Activated CD4-positive, alpha-beta memory T cell treated with anti-CD3 and anti-CD28 coated beads for 36 hours (primary cell): ENCODE results near the gene DAPK1. TPM values are rescaled to one million over a fixed set of nuclear protein-coding genes. Genes with fewer than 3 reads are reported as not detected.

ENCODE experiments used
- CTCF ChIA-PET: fragments of 350-600 bp; sonication (Branson Sonifier 250); formaldehyde crosslinking; loops from one replicate; lab custom pipeline; 2021; ENCODE audit warnings: antibody characterized with exemption, inconsistent platforms; lab: Charles Lee
- POLR2A ChIA-PET: fragments of 350-600 bp; sonication (Branson Sonifier 250); formaldehyde crosslinking; loops from one replicate; lab custom pipeline; 2021; ENCODE audit warnings: antibody characterized with exemption; lab: Charles Lee
- DNase-seq: peaks from one replicate; pipeline ENCODE4 v3.0.0-alpha.2; 2020
- H3K27ac Mint-ChIP-seq: one replicate; pipeline ENCODE4 v1.8.0; 2021; ENCODE audit warnings: mixed read lengths
- H3K27me3 Mint-ChIP-seq: one replicate; pipeline ENCODE4 v1.8.0; 2021; ENCODE audit warnings: mixed read lengths
- H3K36me3 Mint-ChIP-seq: one replicate; pipeline ENCODE4 v1.8.0; 2021; ENCODE audit warnings: mixed read lengths
- H3K4me1 Mint-ChIP-seq: one replicate; pipeline ENCODE4 v1.8.0; 2021; ENCODE audit warnings: low read depth, mixed read lengths
- H3K4me3 Mint-ChIP-seq: one replicate; pipeline ENCODE4 v1.8.0; 2021; ENCODE audit warnings: mild to moderate bottlenecking, mixed read lengths
- H3K9me3 Mint-ChIP-seq: one replicate; pipeline ENCODE4 v1.8.0; 2021; ENCODE audit warnings: mixed read lengths
- intact Hi-C: fragments of 100-400 bp; cut with micrococcal nuclease; formaldehyde crosslinking; loops from one replicate; pipeline ENCODE4 v1.15.1; 2023
- total RNA-seq, 2 experiments: library from RNA; stranded (reverse); gene quantifications; one replicate each; pipeline ENCODE4 v1.2.3, GENCODE V29; 2021

DAPK1 gene
- total RNA-seq, 2 experiments from 2014 or later = 1.9 to 3.3 TPM

- ChIA-PET POLR2A (no interaction called here), CTCF (no interaction called here)
- Mint-ChIP-seq H3K27me3 (peaks cover 20% of the 10 kb centered on the region), H3K36me3 (no peaks in the 10 kb centered on the region), H3K27ac (no peak overlapping the region), H3K4me3 (no peak overlapping the region), H3K9me3 (no peaks in the 10 kb centered on the region), H3K4me1 (no peaks in the 10 kb centered on the region)
- no peak for DNase-seq
- intact Hi-C loops = no loop called here
Observed at GRCh38 chr9:87512311-87512710, 14.6 kb downstream of the DAPK1 start.

- Mint-ChIP-seq H3K4me3 (no peak overlapping the region), H3K4me1 (no peaks in the 10 kb centered on the region), H3K27me3 (peaks cover 26% of the 10 kb centered on the region), H3K36me3 (no peaks in the 10 kb centered on the region), H3K27ac (no peak overlapping the region), H3K9me3 (no peaks in the 10 kb centered on the region)
- intact Hi-C loops = no loop called here
- ChIA-PET POLR2A (no interaction called here), CTCF (interaction anchor here (0.6 kb wide), 1 partner anchor 311 kb away, joined by 3 read pairs; no protein-coding TSS in a partner anchor)
- no peak for DNase-seq
Observed at GRCh38 chr9:87513161-87513560, 15.5 kb downstream of the DAPK1 start.

GRCh38 chr9:87513880-87514535, 16.3 kb downstream of the DAPK1 start:
- no peak for DNase-seq
- ChIA-PET POLR2A (no interaction called here), CTCF (no interaction called here)
- Mint-ChIP-seq H3K27ac (no peak overlapping the region), H3K27me3 (peaks cover 30% of the 10 kb centered on the region), H3K36me3 (no peaks in the 10 kb centered on the region), H3K4me1 (no peaks in the 10 kb centered on the region), H3K9me3 (no peaks in the 10 kb centered on the region), H3K4me3 (no peak overlapping the region)
- intact Hi-C loops = no loop called here

- ChIA-PET POLR2A (no interaction called here), CTCF (no interaction called here)
- H3K4me1 Mint-ChIP-seq = no peaks in the 10 kb centered on the region
- H3K9me3 Mint-ChIP-seq = no peaks in the 10 kb centered on the region
- no peaks in the 10 kb centered on the region for H3K36me3 Mint-ChIP-seq
- no peak for DNase-seq
- peaks cover 32% of the 10 kb centered on the region for H3K27me3 Mint-ChIP-seq
- no peak overlapping the region for H3K27ac Mint-ChIP-seq
- H3K4me3 Mint-ChIP-seq = no peak overlapping the region
- intact Hi-C loops = no loop called here
Observed at GRCh38 chr9:87515006-87515405, 17.3 kb downstream of the DAPK1 start.

- Mint-ChIP-seq H3K27me3 (peaks cover 32% of the 10 kb centered on the region), H3K27ac (no peak overlapping the region), H3K4me1 (no peaks in the 10 kb centered on the region), H3K36me3 (no peaks in the 10 kb centered on the region), H3K9me3 (no peaks in the 10 kb centered on the region), H3K4me3 (no peak overlapping the region)
- DNase-seq = no peak
- POLR2A ChIA-PET = interaction anchor here (0.5 to 0.7 kb wide), 2 partner anchors 16 to 1460 kb away, joined by 4 read pairs; no protein-coding TSS in a partner anchor
- CTCF ChIA-PET = no interaction called here
- intact Hi-C loops = no loop called here
Observed at GRCh38 chr9:87515588-87516221, 18.0 kb downstream of the DAPK1 start.

- no peak overlapping the region for H3K27ac Mint-ChIP-seq
- ChIA-PET CTCF (no interaction called here), POLR2A (no interaction called here)
- DNase-seq = no peak
- H3K9me3 Mint-ChIP-seq = no peaks in the 10 kb centered on the region
- H3K4me1 Mint-ChIP-seq = no peaks in the 10 kb centered on the region
- H3K4me3 Mint-ChIP-seq = no peak overlapping the region
- H3K27me3 Mint-ChIP-seq = peaks cover 27% of the 10 kb centered on the region
- H3K36me3 Mint-ChIP-seq = no peaks in the 10 kb centered on the region
- intact Hi-C loops = no loop called here
Observed at GRCh38 chr9:87516222-87516925, 18.7 kb downstream of the DAPK1 start.

GRCh38 chr9:87516926-87517290, 19.2 kb downstream of the DAPK1 start:
- no peak for DNase-seq
- Mint-ChIP-seq H3K27me3 (peaks cover 27% of the 10 kb centered on the region), H3K36me3 (no peaks in the 10 kb centered on the region), H3K4me1 (no peaks in the 10 kb centered on the region), H3K4me3 (no peak overlapping the region), H3K9me3 (no peaks in the 10 kb centered on the region), H3K27ac (no peak overlapping the region)
- intact Hi-C loops = no loop called here
- ChIA-PET CTCF (no interaction called here), POLR2A (no interaction called here)

GRCh38 chr9:87517732-87518131, 20.1 kb downstream of the DAPK1 start:
- CTCF ChIA-PET = no interaction called here
- POLR2A ChIA-PET = no interaction called here
- Mint-ChIP-seq H3K9me3 (no peaks in the 10 kb centered on the region), H3K27ac (no peak overlapping the region), H3K4me3 (no peak overlapping the region), H3K36me3 (no peaks in the 10 kb centered on the region), H3K4me1 (no peaks in the 10 kb centered on the region), H3K27me3 (peaks cover 27% of the 10 kb centered on the region)
- intact Hi-C loops = no loop called here
- DNase-seq = no peak

GRCh38 chr9:87518702-87519335, 21.2 kb downstream of the DAPK1 start:
- Mint-ChIP-seq H3K27me3 (peaks cover 22% of the 10 kb centered on the region), H3K4me1 (no peaks in the 10 kb centered on the region), H3K4me3 (no peak overlapping the region), H3K27ac (no peak overlapping the region), H3K36me3 (no peaks in the 10 kb centered on the region), H3K9me3 (no peaks in the 10 kb centered on the region)
- ChIA-PET POLR2A (no interaction called here), CTCF (no interaction called here)
- DNase-seq = no peak
- intact Hi-C loops = no loop called here

GRCh38 chr9:87519461-87519860, 21.8 kb downstream of the DAPK1 start:
- DNase-seq = no peak
- H3K4me1 Mint-ChIP-seq = no peaks in the 10 kb centered on the region
- H3K9me3 Mint-ChIP-seq = no peaks in the 10 kb centered on the region
- ChIA-PET POLR2A (no interaction called here), CTCF (no interaction called here)
- no peaks in the 10 kb centered on the region for H3K36me3 Mint-ChIP-seq
- no peak overlapping the region for H3K4me3 Mint-ChIP-seq
- no peak overlapping the region for H3K27ac Mint-ChIP-seq
- peaks cover 20% of the 10 kb centered on the region for H3K27me3 Mint-ChIP-seq
- intact Hi-C loops = no loop called here

- no peak for DNase-seq
- Mint-ChIP-seq H3K36me3 (no peaks in the 10 kb centered on the region), H3K4me3 (no peak overlapping the region), H3K27me3 (peaks cover 22% of the 10 kb centered on the region), H3K4me1 (no peaks in the 10 kb centered on the region), H3K27ac (no peak overlapping the region), H3K9me3 (no peaks in the 10 kb centered on the region)
- intact Hi-C loops = no loop called here
- CTCF ChIA-PET = no interaction called here
- POLR2A ChIA-PET = no interaction called here
Observed at GRCh38 chr9:87520172-87520683, 22.6 kb downstream of the DAPK1 start.

- H3K36me3 Mint-ChIP-seq = no peaks in the 10 kb centered on the region
- H3K4me3 Mint-ChIP-seq = no peak overlapping the region
- ChIA-PET CTCF (no interaction called here), POLR2A (no interaction called here)
- intact Hi-C loops = no loop called here
- H3K27me3 Mint-ChIP-seq = peaks cover 15% of the 10 kb centered on the region
- H3K4me1 Mint-ChIP-seq = no peaks in the 10 kb centered on the region
- no peak overlapping the region for H3K27ac Mint-ChIP-seq
- DNase-seq = no peak
- H3K9me3 Mint-ChIP-seq = no peaks in the 10 kb centered on the region
Observed at GRCh38 chr9:87521834-87522233, 24.2 kb downstream of the DAPK1 start.
